HG02884 (cell line): ENCODE data around the gene PODXL2.
"Not testable (repeated sequence)": the region's sequence is repeated elsewhere in the genome, so short reads cannot be mapped to it uniquely, and the experiment has no call there.

ENCODE experiments used
- ATAC-seq: cut with Tn5 transposase; IDR thresholded peaks from one replicate; pipeline ENCODE4 v1.9.1; 2021; ENCODE audit warnings: mild to moderate bottlenecking, moderate library complexity; ENCODE audit not compliant: unreplicated experiment

Gene PODXL2

DNA sequence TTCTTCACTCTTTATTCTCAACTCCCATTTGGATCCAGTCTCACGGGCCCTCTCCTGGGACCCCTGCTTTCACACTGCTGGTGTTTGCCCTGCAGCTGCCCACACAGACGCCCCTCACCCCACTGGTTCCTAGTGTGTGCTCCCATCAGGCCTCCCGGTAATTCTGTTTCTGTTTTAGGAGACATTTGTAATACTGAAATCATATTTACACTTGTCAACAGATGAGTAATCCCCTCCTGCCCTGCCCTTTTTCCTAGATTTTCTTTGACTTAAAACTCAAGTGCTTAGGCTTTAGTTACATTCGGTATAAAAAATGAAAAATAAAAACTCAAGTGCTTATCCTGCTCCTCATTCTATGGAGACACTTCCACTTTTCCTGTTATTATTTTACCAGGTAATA, 25.4 kb downstream of the PODXL2 start:
- no peak for ATAC-seq

GRCh38 chr3:127654993-127655392, 26.0 kb downstream of the PODXL2 start:
- ATAC-seq = not testable (repeated sequence)

DNA sequence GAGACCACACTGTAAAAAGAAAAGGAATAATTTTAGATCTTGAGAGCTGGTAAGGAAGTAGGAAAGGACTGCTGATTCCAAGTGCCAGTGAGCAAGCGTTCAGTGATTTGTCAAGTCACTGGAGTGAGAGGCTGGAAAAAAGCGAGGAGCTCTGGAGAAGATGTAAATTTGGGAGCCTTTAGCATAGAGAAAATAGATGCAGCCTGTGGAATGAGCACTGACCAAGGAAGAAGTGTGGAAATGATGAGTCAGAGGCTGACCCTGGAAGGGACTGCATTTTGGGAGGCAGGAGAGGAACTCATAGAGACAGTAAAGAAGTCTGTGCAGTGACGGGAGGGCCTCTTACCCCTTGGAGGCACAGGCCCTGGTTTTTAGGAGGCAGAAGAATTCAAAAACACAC, 26.7 kb downstream of the PODXL2 start:
- ATAC-seq = no peak

DNA sequence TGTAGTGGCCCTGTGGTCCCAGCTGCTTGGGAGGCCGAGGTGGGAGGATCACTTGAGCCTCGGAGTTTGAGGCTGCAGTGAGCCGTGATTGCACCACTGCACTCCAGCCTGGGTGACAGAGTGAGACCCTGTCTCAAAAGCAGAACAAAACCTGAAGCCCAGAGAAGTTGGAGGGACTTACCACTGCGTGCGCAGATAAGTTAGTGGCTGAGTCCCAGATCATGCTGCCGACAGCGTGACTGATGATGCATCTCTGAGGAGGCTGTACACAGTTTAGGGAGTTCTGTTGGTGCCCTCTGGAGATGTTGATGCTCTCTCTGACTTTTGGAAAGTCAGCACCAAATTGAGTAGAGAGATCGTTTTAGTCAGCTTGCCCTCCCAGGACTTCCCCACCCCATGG, 27.9 kb downstream of the PODXL2 start:
- ATAC-seq = no peak

GRCh38 chr3:127658234-127658633, 29.2 kb downstream of the PODXL2 start:
- no peak for ATAC-seq

- no peak for ATAC-seq
These were observed 31.8 kb downstream of the PODXL2 start for GRCh38 chr3:127660621-127661251.

GRCh38 chr3:127661600-127661999, 32.6 kb downstream of the PODXL2 start:
- no peak for ATAC-seq

DNA sequence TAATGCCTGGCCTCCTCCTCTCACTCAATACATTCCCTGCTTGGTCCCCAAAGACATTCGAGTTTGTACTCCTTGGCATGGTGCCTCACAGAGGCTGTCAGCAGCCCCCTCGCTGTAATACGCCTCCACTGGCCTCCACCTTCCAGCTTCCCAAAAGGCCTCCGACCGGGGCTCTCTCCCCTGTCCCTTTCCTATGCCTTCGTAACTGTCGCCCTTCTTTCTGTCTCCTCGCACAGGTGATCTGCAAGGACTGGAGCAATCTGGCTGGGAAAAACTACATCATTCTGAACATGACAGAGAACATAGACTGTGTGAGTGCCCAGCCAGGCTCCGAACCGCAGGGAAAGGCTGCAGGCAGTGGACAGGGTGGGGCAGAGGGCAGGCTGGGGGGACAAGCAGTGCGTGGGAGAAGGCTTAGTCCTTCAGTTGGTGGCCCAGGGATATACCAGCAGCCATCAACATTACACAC, 33.0 kb downstream of the PODXL2 start:
- ATAC-seq = no peak

DNA sequence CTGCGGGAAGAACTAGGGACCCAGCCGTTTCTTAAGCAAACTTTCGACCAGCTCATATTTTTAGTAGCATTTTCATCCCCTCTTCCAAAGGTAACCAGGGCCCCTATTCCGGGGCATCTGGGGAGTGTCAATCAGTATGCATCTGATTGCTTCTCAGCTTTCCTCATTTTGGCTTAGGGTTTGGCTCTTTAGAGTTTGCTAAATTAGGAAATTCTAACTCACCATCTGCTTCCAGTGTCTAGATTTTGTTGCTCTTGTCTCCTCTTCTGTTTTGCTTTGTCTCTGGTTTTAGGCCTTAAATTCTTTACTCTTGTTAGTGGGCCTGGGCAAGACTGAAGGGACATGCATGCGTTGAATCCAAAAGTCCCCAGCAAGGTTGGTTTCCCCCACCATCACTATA, 34.2 kb downstream of the PODXL2 start:
- ATAC-seq = no peak

DNA sequence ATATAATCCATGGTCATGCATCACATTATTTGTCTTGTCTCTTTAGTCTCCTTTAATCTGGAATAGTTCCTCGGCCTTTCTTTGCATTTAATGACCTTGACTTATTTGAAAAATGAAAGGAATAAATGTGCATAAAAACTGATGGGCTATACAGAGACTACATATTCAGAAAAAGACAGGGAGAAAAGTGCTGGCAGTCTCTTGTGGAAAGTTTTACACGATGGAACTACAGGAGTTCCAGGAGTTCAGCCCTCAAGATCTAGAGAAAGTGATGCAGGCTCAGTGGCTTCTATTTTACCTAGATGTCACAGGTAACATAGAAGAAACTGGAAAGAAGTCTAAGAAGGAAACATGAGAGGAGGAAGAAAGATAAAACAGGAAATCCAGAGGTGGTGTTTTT, 36.2 kb downstream of the PODXL2 start:
- ATAC-seq = no peak

DNA sequence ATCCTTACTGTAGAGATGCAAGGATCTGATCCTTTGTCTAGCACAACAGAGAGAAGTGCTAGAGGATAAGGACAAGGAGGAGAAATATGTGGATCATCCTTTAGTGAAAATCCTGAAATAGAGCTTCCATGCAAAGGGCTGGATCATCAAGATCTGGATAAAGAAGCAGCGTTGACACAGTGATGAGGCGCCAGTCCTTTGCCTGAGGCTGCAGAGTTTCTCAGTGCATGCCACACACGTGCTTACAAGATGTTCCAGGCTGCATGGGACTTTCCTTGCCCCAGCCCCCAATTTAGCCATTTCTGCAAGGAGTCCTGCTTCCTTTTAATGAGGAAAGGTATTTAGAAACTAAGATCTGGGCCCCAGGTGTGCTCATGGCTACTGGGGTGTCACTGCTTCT, 36.6 kb downstream of the PODXL2 start:
- ATAC-seq = no peak

- no peak for ATAC-seq
These were observed 37.7 kb downstream of the PODXL2 start for GRCh38 chr3:127666676-127667075.

GRCh38 chr3:127667119-127667681, 38.2 kb downstream of the PODXL2 start:
- no peak for ATAC-seq

- no peak for ATAC-seq
These were observed 39.9 kb downstream of the PODXL2 start for GRCh38 chr3:127668906-127669305.

DNA sequence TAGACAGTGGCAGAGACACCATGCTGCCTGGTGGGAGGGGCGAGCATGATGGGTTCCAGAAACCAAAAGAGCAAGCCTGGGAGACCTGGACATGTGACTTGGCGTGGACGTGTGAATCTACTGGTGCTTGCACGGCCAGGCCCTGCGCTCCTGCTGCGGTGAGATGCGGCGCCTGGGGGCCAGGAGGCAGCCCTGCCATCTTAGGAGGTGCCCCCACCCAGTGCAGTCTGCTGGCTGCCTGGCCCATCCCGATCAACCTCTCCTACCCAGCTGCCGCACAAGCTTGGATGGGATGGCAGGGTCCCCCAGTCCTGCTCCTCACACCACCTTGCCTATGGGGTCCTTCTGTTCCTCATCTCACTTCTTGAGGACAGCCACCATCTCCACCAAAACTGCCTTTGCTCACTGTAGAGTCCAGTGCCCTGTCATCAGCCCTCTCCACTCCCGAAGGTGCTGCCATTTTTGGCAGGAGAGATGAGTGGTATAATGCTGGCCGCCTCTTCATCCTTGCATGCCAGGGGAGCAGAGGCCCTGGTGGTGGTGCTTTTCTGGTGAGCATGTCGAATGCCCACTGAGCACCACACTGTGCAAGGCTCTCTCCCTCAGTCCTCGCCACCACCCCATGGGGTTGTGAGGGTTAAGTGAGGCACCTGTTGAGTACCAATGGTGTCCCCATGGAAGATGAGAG, 40.7 kb downstream of the PODXL2 start:
- ATAC-seq = no peak

DNA sequence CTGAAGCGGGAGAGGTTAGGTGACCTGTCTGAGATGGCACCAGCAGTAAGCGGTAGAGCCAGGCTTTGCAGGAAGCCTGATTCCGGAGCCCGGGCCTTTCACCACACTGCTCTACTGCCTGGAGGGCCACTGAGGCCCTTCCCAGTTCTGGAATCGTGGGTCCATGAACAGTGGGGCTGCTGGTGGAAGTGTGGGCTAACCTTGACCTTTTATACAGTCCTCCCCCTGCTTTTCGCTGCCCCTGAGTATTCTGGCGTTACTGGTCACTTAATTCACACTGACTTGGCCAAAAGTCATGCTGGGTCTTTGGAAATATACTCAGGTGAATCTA, 41.2 kb downstream of the PODXL2 start:
- ATAC-seq = no peak

GRCh38 chr3:127670761-127671522, 42.0 kb downstream of the PODXL2 start:
- ATAC-seq = no peak

DNA sequence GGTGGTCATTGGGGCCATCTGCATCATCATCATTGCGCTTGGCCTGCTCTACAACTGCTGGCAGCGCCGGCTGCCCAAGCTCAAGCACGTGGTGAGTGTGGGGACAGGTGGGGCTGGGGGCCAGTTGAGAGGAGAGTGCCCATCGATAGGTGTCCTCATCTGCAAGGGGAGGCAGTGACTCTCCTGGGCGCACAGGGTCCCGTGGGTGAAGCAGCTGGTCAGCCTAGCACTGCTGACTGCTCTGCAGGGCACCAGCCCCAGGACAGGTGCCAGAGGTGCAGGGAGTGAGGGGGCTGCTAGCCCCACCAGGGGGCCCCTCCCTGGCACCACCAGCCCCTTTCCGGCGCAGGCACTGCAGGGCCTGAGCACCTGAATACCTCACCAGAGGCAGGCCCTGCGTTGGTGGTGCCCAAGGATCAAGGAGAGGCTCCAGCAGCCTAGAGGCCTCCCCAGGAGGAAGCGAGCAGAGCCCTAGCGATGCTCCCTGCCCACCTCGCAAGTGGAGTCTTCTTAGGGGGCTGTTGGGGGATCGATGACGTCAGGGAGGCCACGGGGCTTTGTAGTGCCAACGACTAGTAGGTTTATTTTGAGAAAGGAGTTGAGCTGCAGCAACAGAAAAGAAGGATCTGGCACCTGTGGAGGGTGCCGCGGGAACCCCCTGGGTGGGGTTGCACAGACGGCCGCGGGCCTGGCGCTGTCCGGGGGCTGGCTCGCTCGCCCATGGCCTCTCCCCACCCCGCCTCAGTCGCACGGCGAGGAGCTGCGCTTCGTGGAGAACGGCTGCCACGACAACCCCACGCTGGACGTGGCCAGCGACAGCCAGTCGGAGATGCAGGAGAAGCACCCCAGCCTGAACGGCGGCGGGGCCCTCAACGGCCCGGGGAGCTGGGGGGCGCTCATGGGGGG, 42.8 kb downstream of the PODXL2 start:
- ATAC-seq = peak; percentile 6

GRCh38 chr3:127672429-127673190, 43.6 kb downstream of the PODXL2 start, which contains the start of gene ABTB1:
Gene ABTB1, plus strand, starts transcription at chr3:127672952. Its CDS starts 74 bp downstream, at chr3:127673026.
- peak; percentile 68 for ATAC-seq
